A549 treated with Mapracorat at 1 μM for 4 hours (cell line): ENCODE measurements around the gene EPHA4. TPM values are rescaled to one million over a fixed set of nuclear protein-coding genes. Genes with fewer than 3 reads are reported as not detected.

ENCODE experiments used
- total RNA-seq: library from RNA; stranded (reverse); fragments of 200-300 nt; extraction: Qiagen RNA extraction; gene quantifications from 5 replicates; pipeline ENCODE4 v1.2.3, GENCODE V29; 2022

EPHA4 gene
- 0.53 to 1.5 TPM (median 0.75 TPM) in 5 replicates for total RNA-seq

DNA sequence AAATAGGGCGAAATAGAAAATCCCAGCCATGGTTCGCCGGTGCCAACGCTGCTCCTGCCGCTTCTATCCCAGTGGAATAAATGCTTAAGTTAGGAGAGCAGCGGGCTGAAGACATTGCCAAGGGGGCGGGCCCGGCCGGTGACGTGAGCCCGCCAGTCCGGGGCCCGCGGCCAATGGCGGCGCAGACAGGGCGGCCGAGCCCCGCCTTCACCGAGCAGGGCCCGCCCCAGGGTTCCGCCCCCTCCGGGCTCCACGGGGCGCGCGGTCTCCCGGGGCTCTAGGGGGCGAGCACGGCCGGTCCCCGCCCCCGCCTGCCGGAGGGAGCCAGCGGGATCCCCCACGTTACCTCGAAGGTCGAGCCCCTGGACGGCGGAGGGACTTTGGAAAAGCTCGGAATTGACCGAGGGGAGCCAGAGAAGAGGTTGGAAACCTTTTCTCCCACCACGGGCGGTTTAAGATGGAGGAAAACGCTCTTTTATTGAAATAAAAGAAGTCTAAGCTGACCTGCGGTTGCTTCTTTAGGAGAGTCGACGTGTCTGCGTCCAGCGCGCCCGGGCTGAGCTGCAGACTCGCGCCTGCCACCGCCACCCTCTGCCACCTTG is at the start of gene EPHA4:
TSS of gene EPHA4 (minus strand) at position 86 of the 602 bp plus-strand sequence. CDS start at position 30, 56 bp downstream.

